HEK293 (cell line): Measurements from ENCODE around the gene POLR3A.

Experiments used
- CTCF ChIA-PET: fragments of 350-600 bp; formaldehyde crosslinking; extraction: SDS; loops from one replicate; lab custom pipeline; 2021; ENCODE audit warnings: antibody characterized with exemption; lab: Yijun Ruan, JAX
- POLR2A ChIA-PET: fragments of 300-600 bp; formaldehyde crosslinking; extraction: SDS; loops from one replicate; lab custom pipeline; 2020; ENCODE audit warnings: antibody characterized with exemption, inconsistent platforms; lab: Yijun Ruan, JAX
- H3K27ac ChIP-seq: fragments of 200-500 bp; sonication (Bioruptor generic); 2 replicates; pipeline ENCODE4 v1.5.1; 2014; ENCODE audit warnings: low read depth, low read length, control low read depth, inconsistent platforms; ENCODE audit errors: extremely low read depth
- H3K36me3 ChIP-seq, 2 experiments: fragments of 200-500 bp in 1 of 2; sonication (Bioruptor generic) in 1 of 2; 1 replicate in 1 of 2; 2 replicates in 1 of 2; pipeline ENCODE4 v1.5.1; 2014 to 2017; ENCODE audit warnings: inconsistent platforms in 2 of 2, low read length in 2 of 2; ENCODE audit not compliant: control insufficient read depth in 2 of 2, insufficient read depth in 1 of 2
- H3K4me1 ChIP-seq: fragments of 200-500 bp; sonication (Bioruptor generic); 2 replicates; pipeline ENCODE4 v1.5.1; 2014; ENCODE audit warnings: mild to moderate bottlenecking, low read length, inconsistent platforms; ENCODE audit not compliant: control insufficient read depth, insufficient read depth
- H3K4me3 ChIP-seq: 2 replicates; pipeline ENCODE4 v1.5.1; 2011; ENCODE audit warnings: low read depth, mild to moderate bottlenecking, control low read depth, low read length, moderate library complexity
- H3K9me3 ChIP-seq: fragments of 200-500 bp; sonication (Bioruptor generic); 2 replicates; pipeline ENCODE4 v1.5.1; 2014; ENCODE audit warnings: low read depth, low read length, inconsistent platforms; ENCODE audit not compliant: control insufficient read depth, insufficient read depth
- WT1 ChIP-seq: fragments of 450-650 bp; formaldehyde crosslinking; IDR thresholded peaks from 2 replicates; pipeline ENCODE4 v1.5.1; 2016; ENCODE audit warnings: missing biosample characterization, missing genetic modification characterization
- ZNF157 ChIP-seq: fragments of 450-650 bp; formaldehyde crosslinking; IDR thresholded peaks from 2 replicates; pipeline ENCODE4 v1.5.1; 2016; ENCODE audit warnings: missing biosample characterization, missing genetic modification characterization
- ZNF16 ChIP-seq: fragments of 450-650 bp; formaldehyde crosslinking; IDR thresholded peaks from 2 replicates; pipeline ENCODE4 v1.5.1; 2016; ENCODE audit warnings: low read depth, missing biosample characterization, missing genetic modification characterization
- ZNF174 ChIP-seq: fragments of 450-650 bp; formaldehyde crosslinking; IDR thresholded peaks from 2 replicates; pipeline ENCODE4 v1.5.0; 2017; ENCODE audit warnings: missing biosample characterization, mild to moderate bottlenecking, missing genetic modification characterization
- ZNF223 ChIP-seq: fragments of 450-650 bp; formaldehyde crosslinking; IDR thresholded peaks from 2 replicates; pipeline ENCODE4 v1.5.1; 2016; ENCODE audit warnings: missing biosample characterization, missing genetic modification characterization
- ZNF239 ChIP-seq: fragments of 450-650 bp; formaldehyde crosslinking; IDR thresholded peaks from 2 replicates; pipeline ENCODE4 v1.5.1; 2016; ENCODE audit warnings: missing biosample characterization, missing genetic modification characterization
- ZNF266 ChIP-seq: fragments of 450-650 bp; formaldehyde crosslinking; IDR thresholded peaks from 2 replicates; pipeline ENCODE4 v1.5.1; 2016; ENCODE audit warnings: missing biosample characterization, missing genetic modification characterization, low read depth
- ZNF311 ChIP-seq: fragments of 450-650 bp; formaldehyde crosslinking; IDR thresholded peaks from 2 replicates; pipeline ENCODE4 v1.5.1; 2017; ENCODE audit warnings: missing biosample characterization, missing genetic modification characterization, borderline replicate concordance
- ZNF426 ChIP-seq: fragments of 450-650 bp; formaldehyde crosslinking; IDR thresholded peaks from 2 replicates; pipeline ENCODE4 v1.5.1; 2017; ENCODE audit warnings: missing biosample characterization, missing genetic modification characterization, mild to moderate bottlenecking, inconsistent platforms, moderate library complexity
- ZNF529 ChIP-seq: fragments of 450-650 bp; formaldehyde crosslinking; IDR thresholded peaks from 2 replicates; pipeline ENCODE4 v1.5.1; 2017; ENCODE audit warnings: missing genetic modification characterization, missing biosample characterization; ENCODE audit not compliant: insufficient replicate concordance
- ZNF530 ChIP-seq: fragments of 450-650 bp; formaldehyde crosslinking; IDR thresholded peaks from 2 replicates; pipeline ENCODE4 v1.5.1; 2016; ENCODE audit warnings: low read depth, missing biosample characterization, missing genetic modification characterization
- ZNF629 ChIP-seq: fragments of 450-650 bp; formaldehyde crosslinking; IDR thresholded peaks from 2 replicates; pipeline ENCODE4 v1.5.1; 2017; ENCODE audit warnings: missing biosample characterization, missing genetic modification characterization
- ZNF660 ChIP-seq: fragments of 450-650 bp; IDR thresholded peaks from 2 replicates; pipeline ENCODE4 v1.5.1; 2018; ENCODE audit warnings: missing biosample characterization, mild to moderate bottlenecking, missing genetic modification characterization
- TF ChIP-seq, protein P1 (sequence below): fragments of 450-650 bp; formaldehyde crosslinking; optimal IDR thresholded peaks from 2 replicates; pipeline ENCODE3; 2016; ENCODE audit warnings: missing biosample characterization, mild to moderate bottlenecking, missing genetic modification characterization
- TF ChIP-seq, protein P2 (sequence below): fragments of 450-650 bp; formaldehyde crosslinking; IDR thresholded peaks from 2 replicates; pipeline ENCODE4 v1.5.1; 2016; ENCODE audit warnings: missing biosample characterization, missing genetic modification characterization
- TF ChIP-seq, protein P3 (sequence below): fragments of 450-650 bp; formaldehyde crosslinking; IDR thresholded peaks from 2 replicates; pipeline ENCODE4 v1.5.0; 2017; ENCODE audit warnings: missing biosample characterization, missing genetic modification characterization, borderline replicate concordance
- TF ChIP-seq, protein P4 (sequence below): fragments of 450-650 bp; formaldehyde crosslinking; IDR thresholded peaks from 2 replicates; pipeline ENCODE4 v1.5.1; 2016; ENCODE audit warnings: missing biosample characterization, missing genetic modification characterization
- TF ChIP-seq, protein P5 (sequence below): fragments of 450-650 bp; formaldehyde crosslinking; IDR thresholded peaks from 2 replicates; pipeline ENCODE4 v1.5.1; 2016; ENCODE audit warnings: missing biosample characterization, missing genetic modification characterization
- TF ChIP-seq, protein P6 (sequence below): fragments of 450-650 bp; formaldehyde crosslinking; IDR thresholded peaks from 2 replicates; pipeline ENCODE4 v1.5.1; 2016; ENCODE audit warnings: missing biosample characterization, missing genetic modification characterization
- TF ChIP-seq, protein P7 (sequence below): fragments of 450-650 bp; formaldehyde crosslinking; IDR thresholded peaks from 2 replicates; pipeline ENCODE4 v1.5.1; 2016; ENCODE audit warnings: missing biosample characterization, missing genetic modification characterization

POLR3A gene

DNA sequence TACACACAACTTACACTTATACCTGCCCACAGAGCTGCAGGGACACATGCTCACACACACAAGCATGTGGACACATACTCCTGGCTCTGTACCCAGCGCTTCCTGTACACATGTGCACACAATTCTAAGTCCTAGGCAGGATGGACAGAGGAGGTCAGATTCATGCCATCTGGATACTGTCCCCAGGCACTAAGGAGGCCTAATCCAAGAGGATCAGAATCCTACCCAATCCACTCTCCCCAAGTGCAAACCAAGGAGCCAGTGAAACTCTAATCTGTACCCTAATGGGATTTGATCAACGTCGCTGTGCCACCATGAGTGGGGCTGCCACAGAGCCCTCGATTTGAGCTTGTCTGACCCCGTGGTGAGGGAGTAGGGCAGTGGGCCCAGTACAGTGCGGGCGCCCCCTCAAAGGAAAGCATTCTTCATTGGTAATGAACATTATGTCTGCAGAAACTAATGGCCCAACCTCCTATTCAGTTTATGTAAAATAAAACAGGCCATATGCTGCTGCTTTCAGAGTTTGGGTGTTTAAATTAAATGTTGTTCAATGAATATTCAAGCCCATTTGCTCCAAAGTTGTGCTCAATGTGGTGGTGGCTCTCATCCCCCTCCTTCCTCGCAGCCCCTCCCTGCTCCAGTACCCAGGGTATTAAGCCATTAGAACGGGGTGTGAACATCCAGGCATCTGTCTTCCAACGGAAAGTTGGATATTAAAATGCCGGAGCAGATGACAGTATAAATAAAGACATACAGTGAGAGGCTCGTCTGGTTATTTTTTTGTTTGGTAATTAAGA lies 30.8 kb upstream of the POLR3A start:
- TF ChIP-seq ZNF530 (no peak), ZNF157 (tag by site-specific recombination) (no peak), ZNF629 (no peak), ZNF223 (tag by site-specific recombination) (no peak), ZNF426 (tag by site-specific recombination) (no peak), ZNF174 (tag by site-specific recombination) (no peak), ZNF660 (tag by site-specific recombination) (no peak), ZNF266 (tag by site-specific recombination) (no peak), ZNF16 (no peak), ZNF311 (no peak), WT1 (no peak), ZNF529 (no peak), ZNF239 (tag by site-specific recombination) (no peak)
- TF ChIP-seq, protein P1, sequence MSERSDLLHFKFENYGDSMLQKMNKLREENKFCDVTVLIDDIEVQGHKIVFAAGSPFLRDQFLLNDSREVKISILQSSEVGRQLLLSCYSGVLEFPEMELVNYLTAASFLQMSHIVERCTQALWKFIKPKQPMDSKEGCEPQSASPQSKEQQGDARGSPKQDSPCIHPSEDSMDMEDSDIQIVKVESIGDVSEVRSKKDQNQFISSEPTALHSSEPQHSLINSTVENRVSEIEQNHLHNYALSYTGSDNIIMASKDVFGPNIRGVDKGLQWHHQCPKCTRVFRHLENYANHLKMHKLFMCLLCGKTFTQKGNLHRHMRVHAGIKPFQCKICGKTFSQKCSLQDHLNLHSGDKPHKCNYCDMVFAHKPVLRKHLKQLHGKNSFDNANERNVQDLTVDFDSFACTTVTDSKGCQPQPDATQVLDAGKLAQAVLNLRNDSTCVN (tag by site-specific recombination): no peak
- TF ChIP-seq, protein P2, sequence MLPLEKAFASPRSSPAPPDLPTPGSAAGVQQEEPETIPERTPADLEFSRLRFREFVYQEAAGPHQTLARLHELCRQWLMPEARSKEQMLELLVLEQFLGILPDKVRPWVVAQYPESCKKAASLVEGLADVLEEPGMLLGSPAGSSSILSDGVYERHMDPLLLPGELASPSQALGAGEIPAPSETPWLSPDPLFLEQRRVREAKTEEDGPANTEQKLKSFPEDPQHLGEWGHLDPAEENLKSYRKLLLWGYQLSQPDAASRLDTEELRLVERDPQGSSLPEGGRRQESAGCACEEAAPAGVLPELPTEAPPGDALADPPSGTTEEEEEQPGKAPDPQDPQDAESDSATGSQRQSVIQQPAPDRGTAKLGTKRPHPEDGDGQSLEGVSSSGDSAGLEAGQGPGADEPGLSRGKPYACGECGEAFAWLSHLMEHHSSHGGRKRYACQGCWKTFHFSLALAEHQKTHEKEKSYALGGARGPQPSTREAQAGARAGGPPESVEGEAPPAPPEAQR (tag by site-specific recombination): no peak
- TF ChIP-seq, protein P3, sequence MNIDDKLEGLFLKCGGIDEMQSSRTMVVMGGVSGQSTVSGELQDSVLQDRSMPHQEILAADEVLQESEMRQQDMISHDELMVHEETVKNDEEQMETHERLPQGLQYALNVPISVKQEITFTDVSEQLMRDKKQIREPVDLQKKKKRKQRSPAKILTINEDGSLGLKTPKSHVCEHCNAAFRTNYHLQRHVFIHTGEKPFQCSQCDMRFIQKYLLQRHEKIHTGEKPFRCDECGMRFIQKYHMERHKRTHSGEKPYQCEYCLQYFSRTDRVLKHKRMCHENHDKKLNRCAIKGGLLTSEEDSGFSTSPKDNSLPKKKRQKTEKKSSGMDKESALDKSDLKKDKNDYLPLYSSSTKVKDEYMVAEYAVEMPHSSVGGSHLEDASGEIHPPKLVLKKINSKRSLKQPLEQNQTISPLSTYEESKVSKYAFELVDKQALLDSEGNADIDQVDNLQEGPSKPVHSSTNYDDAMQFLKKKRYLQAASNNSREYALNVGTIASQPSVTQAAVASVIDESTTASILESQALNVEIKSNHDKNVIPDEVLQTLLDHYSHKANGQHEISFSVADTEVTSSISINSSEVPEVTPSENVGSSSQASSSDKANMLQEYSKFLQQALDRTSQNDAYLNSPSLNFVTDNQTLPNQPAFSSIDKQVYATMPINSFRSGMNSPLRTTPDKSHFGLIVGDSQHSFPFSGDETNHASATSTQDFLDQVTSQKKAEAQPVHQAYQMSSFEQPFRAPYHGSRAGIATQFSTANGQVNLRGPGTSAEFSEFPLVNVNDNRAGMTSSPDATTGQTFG (tag by site-specific recombination): no peak
- TF ChIP-seq, protein P4, sequence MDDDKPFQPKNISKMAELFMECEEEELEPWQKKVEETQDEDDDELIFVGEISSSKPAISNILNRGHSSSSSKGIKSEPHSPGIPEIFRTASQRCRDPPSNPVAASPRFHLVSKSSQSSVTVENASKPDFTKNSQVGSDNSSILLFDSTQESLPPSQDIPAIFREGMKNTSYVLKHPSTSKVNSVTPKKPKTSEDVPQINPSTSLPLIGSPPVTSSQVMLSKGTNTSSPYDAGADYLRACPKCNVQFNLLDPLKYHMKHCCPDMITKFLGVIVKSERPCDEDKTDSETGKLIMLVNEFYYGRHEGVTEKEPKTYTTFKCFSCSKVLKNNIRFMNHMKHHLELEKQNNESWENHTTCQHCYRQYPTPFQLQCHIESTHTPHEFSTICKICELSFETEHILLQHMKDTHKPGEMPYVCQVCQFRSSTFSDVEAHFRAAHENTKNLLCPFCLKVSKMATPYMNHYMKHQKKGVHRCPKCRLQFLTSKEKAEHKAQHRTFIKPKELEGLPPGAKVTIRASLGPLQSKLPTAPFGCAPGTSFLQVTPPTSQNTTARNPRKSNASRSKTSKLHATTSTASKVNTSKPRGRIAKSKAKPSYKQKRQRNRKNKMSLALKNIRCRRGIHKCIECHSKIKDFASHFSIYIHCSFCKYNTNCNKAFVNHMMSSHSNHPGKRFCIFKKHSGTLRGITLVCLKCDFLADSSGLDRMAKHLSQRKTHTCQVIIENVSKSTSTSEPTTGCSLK (tag by site-specific recombination): no peak
- TF ChIP-seq, protein P5, sequence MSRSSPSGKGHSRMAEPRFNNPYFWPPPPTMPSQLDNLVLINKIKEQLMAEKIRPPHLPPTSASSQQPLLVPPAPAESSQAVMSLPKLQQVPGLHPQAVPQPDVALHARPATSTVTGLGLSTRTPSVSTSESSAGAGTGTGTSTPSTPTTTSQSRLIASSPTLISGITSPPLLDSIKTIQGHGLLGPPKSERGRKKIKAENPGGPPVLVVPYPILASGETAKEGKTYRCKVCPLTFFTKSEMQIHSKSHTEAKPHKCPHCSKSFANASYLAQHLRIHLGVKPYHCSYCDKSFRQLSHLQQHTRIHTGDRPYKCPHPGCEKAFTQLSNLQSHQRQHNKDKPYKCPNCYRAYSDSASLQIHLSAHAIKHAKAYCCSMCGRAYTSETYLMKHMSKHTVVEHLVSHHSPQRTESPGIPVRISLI (tag by site-specific recombination): no peak
- TF ChIP-seq, protein P6, sequence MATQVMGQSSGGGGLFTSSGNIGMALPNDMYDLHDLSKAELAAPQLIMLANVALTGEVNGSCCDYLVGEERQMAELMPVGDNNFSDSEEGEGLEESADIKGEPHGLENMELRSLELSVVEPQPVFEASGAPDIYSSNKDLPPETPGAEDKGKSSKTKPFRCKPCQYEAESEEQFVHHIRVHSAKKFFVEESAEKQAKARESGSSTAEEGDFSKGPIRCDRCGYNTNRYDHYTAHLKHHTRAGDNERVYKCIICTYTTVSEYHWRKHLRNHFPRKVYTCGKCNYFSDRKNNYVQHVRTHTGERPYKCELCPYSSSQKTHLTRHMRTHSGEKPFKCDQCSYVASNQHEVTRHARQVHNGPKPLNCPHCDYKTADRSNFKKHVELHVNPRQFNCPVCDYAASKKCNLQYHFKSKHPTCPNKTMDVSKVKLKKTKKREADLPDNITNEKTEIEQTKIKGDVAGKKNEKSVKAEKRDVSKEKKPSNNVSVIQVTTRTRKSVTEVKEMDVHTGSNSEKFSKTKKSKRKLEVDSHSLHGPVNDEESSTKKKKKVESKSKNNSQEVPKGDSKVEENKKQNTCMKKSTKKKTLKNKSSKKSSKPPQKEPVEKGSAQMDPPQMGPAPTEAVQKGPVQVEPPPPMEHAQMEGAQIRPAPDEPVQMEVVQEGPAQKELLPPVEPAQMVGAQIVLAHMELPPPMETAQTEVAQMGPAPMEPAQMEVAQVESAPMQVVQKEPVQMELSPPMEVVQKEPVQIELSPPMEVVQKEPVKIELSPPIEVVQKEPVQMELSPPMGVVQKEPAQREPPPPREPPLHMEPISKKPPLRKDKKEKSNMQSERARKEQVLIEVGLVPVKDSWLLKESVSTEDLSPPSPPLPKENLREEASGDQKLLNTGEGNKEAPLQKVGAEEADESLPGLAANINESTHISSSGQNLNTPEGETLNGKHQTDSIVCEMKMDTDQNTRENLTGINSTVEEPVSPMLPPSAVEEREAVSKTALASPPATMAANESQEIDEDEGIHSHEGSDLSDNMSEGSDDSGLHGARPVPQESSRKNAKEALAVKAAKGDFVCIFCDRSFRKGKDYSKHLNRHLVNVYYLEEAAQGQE (tag by site-specific recombination): no peak
- TF ChIP-seq, protein P7, sequence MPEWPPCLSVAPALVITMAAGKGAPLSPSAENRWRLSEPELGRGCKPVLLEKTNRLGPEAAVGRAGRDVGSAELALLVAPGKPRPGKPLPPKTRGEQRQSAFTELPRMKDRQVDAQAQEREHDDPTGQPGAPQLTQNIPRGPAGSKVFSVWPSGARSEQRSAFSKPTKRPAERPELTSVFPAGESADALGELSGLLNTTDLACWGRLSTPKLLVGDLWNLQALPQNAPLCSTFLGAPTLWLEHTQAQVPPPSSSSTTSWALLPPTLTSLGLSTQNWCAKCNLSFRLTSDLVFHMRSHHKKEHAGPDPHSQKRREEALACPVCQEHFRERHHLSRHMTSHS (tag by site-specific recombination): no peak
- ChIA-PET CTCF (interaction anchor here (2.7 kb wide), 1 partner anchor 13 kb away, joined by 15 read pairs; no protein-coding TSS in a partner anchor), POLR2A (no interaction called here)
- Histone ChIP-seq H3K4me1 (no peaks in the 10 kb centered on the region), H3K36me3 (no peaks in the 10 kb centered on the region), H3K9me3 (no peaks in the 10 kb centered on the region), H3K27ac (no peak overlapping the region), H3K4me3 (no peak overlapping the region)
